Glutamatergic neuron (in vitro differentiated cells): ENCODE data around the gene DPY19L1. TPM values are rescaled to one million over a fixed set of nuclear protein-coding genes. Genes with fewer than 3 reads are reported as not detected.
"Not testable (repeated sequence)": the region's sequence is repeated elsewhere in the genome, so short reads cannot be mapped to it uniquely, and the experiment has no call there.

Experiments used
- DNase-seq: peaks from one replicate; pipeline ENCODE4 v3.0.0; 2022
- H3K27ac Mint-ChIP-seq: one replicate; pipeline ENCODE4 v1.8.0; 2020; ENCODE audit warnings: mild to moderate bottlenecking, mixed read lengths, inconsistent platforms; ENCODE audit not compliant: unreplicated experiment
- H3K27me3 Mint-ChIP-seq: one replicate; pipeline ENCODE4 v1.8.0; 2020; ENCODE audit warnings: mild to moderate bottlenecking, moderate library complexity, mixed read lengths, inconsistent platforms; ENCODE audit not compliant: unreplicated experiment
- H3K36me3 Mint-ChIP-seq: one replicate; pipeline ENCODE4 v1.8.0; 2020; ENCODE audit warnings: mild to moderate bottlenecking, mixed read lengths, inconsistent platforms; ENCODE audit not compliant: unreplicated experiment
- H3K4me1 Mint-ChIP-seq: one replicate; pipeline ENCODE4 v1.8.0; 2020; ENCODE audit warnings: mild to moderate bottlenecking, low read depth, mixed read lengths, inconsistent platforms; ENCODE audit not compliant: unreplicated experiment
- H3K4me3 Mint-ChIP-seq: one replicate; pipeline ENCODE4 v1.8.0; 2020; ENCODE audit warnings: mild to moderate bottlenecking, mixed read lengths, inconsistent platforms; ENCODE audit not compliant: unreplicated experiment
- H3K9me3 Mint-ChIP-seq: one replicate; pipeline ENCODE4 v1.8.0; 2020; ENCODE audit warnings: mild to moderate bottlenecking, moderate library complexity, mixed read lengths, inconsistent platforms; ENCODE audit not compliant: unreplicated experiment
- CTCF ChIP-seq: fragments of 200-600 bp; sonication (generic); IDR thresholded peaks from one replicate; pipeline ENCODE4 v1.5.0; 2021; ENCODE audit not compliant: partially characterized antibody, unreplicated experiment
- total RNA-seq: library from RNA; stranded (reverse); fragmentation: NEBNext Ultra II Directional; extraction: Animal tissue kit (Norgen Biotek cat#: 25700); gene quantifications from one replicate; pipeline ENCODE4 v1.2.1, GENCODE V29; 2021; ENCODE audit not compliant: unreplicated experiment

The DPY19L1 gene
- total RNA-seq, 1 donor from 2014 or later = 12.3 TPM

GRCh38 chr7:34917515-34917914 is 119.8 kb downstream of the DPY19L1 start:
- H3K9me3 Mint-ChIP-seq, DNase-seq, H3K27me3 Mint-ChIP-seq, H3K4me3 Mint-ChIP-seq, H3K27ac Mint-ChIP-seq, H3K4me1 Mint-ChIP-seq: not testable (repeated sequence)
- peaks cover 12% of the 10 kb centered on the region for H3K36me3 Mint-ChIP-seq

GRCh38 chr7:34916267-34916666 is 121.0 kb downstream of the DPY19L1 start:
- Mint-ChIP-seq H3K36me3 (peaks cover 12% of the 10 kb centered on the region), H3K4me3 (no peak overlapping the region), H3K4me1 (peaks cover 3% of the 10 kb centered on the region), H3K9me3 (peaks cover 2% of the 10 kb centered on the region), H3K27me3 (peaks cover 3% of the 10 kb centered on the region), H3K27ac (no peak overlapping the region)
- no peak for DNase-seq
- TF ChIP-seq CTCF = no peak

GRCh38 chr7:34912236-34912635 is 125.0 kb downstream of the DPY19L1 start:
- no peak for DNase-seq
- H3K4me3 Mint-ChIP-seq = no peak overlapping the region
- H3K4me1 Mint-ChIP-seq = no peaks in the 10 kb centered on the region
- H3K36me3 Mint-ChIP-seq = peaks cover 8% of the 10 kb centered on the region
- H3K9me3 Mint-ChIP-seq = peaks cover 1% of the 10 kb centered on the region
- H3K27ac Mint-ChIP-seq = no peak overlapping the region
- TF ChIP-seq CTCF = no peak
- H3K27me3 Mint-ChIP-seq = no peaks in the 10 kb centered on the region

- not testable (repeated sequence) for H3K4me3 Mint-ChIP-seq, H3K9me3 Mint-ChIP-seq, H3K36me3 Mint-ChIP-seq, DNase-seq, H3K27me3 Mint-ChIP-seq, H3K4me1 Mint-ChIP-seq, H3K27ac Mint-ChIP-seq
These were observed 130.9 kb downstream of the DPY19L1 start for GRCh38 chr7:34906266-34906850.

- peaks cover 4% of the 10 kb centered on the region for H3K4me1 Mint-ChIP-seq
- H3K36me3 Mint-ChIP-seq = no peaks in the 10 kb centered on the region
- DNase-seq = no peak
- no peak overlapping the region for H3K27ac Mint-ChIP-seq
- no peak for TF ChIP-seq CTCF
- no peak overlapping the region for H3K4me3 Mint-ChIP-seq
- peaks cover 4% of the 10 kb centered on the region for H3K9me3 Mint-ChIP-seq
- peaks cover 2% of the 10 kb centered on the region for H3K27me3 Mint-ChIP-seq
These were observed 132.3 kb downstream of the DPY19L1 start for GRCh38 chr7:34904987-34905386.

- H3K4me3 Mint-ChIP-seq, H3K27me3 Mint-ChIP-seq, H3K9me3 Mint-ChIP-seq, H3K4me1 Mint-ChIP-seq, DNase-seq, H3K36me3 Mint-ChIP-seq: not testable (repeated sequence)
- peak overlapping the region; percentile 7 for H3K27ac Mint-ChIP-seq
These were observed 133.4 kb downstream of the DPY19L1 start for GRCh38 chr7:34903921-34904320.
